ENCODE measurements around the gene CEP164. TPM values are rescaled to one million over a fixed set of nuclear protein-coding genes. Genes with fewer than 3 reads are reported as not detected.

CEP164 gene
- total and polyA plus RNA-seq, 2 of the 4 experiments (the other 2 are of a cell fraction) = 23.3 to 26.9 TPM

- Histone ChIP-seq H2BK20ac (ENCODE audit: low read depth, low read length) (no peak overlapping the region), H4K8ac (ENCODE audit: low read depth in 2 of 2, low read length in 2 of 2) (no peak overlapping the region), H3K4me2 (ENCODE audit: low read depth, low read length) (no peak overlapping the region), H3K9me1 (ENCODE audit: insufficient read depth, low read length) (peaks cover 10% of the 10 kb centered on the region), H3K27ac (ENCODE audit: insufficient read depth, low read length) (no peak overlapping the region), H3K9ac (ENCODE audit: low read depth, low read length) (no peak overlapping the region), H2AK5ac (ENCODE audit: low read depth, low read length) (no peak overlapping the region), H2AK9ac (replicated peaks; ENCODE audit: low read depth, low read length, poor library complexity) (no peak overlapping the region), H3K79me1 (ENCODE audit: low read depth in 1 of 2, low read length in 2 of 2) (peaks cover 28 to 51% of the 10 kb centered on the region in 2 experiments), H3K4ac (ENCODE audit: low read depth, low read length) (no peak overlapping the region), H2BK5ac (ENCODE audit: low read depth, low read length, poor library complexity, severe bottlenecking) (no peak overlapping the region), H2AFZ (replicated peaks; ENCODE audit: low read length, poor library complexity) (no peak overlapping the region), H4K91ac (ENCODE audit: insufficient read depth, low read depth, low read length) (no peak overlapping the region), H3K56ac (ENCODE audit: extremely low read depth, insufficient read depth, low read length) (no peak overlapping the region), H2BK15ac (ENCODE audit: low read depth, low read length) (no peak overlapping the region), H4K5ac (ENCODE audit: low read depth, low read length) (no peak overlapping the region), H3K14ac (replicated peaks; ENCODE audit: low read depth, low read length) (no peak overlapping the region), H3K23ac (ENCODE audit: low read depth, low read length) (no peak overlapping the region), H4K20me1 (ENCODE audit: insufficient read depth, low read length) (no peaks in the 10 kb centered on the region), H3K4me1 (ENCODE audit: control insufficient read depth, insufficient read depth, low read length) (peaks cover 6% of the 10 kb centered on the region), H2BK120ac (ENCODE audit: low read depth, low read length) (no peak overlapping the region), H3K9me3 (ENCODE audit: control insufficient read depth, insufficient read depth, low read length) (no peaks in the 10 kb centered on the region), H3K4me3 (ENCODE audit: insufficient read depth, low read depth, low read length) (no peak overlapping the region), H3K27me3 (ENCODE audit: control insufficient read depth, insufficient read depth, low read length) (no peaks in the 10 kb centered on the region), H3K18ac (ENCODE audit: low read depth, low read length) (no peak overlapping the region), H3K36me3 (ENCODE audit: control insufficient read depth, insufficient read depth, low read length) (peaks cover 7% of the 10 kb centered on the region; the same call in 1 of the 2 replicates)
- POLR2A ChIA-PET (ENCODE audit: unreplicated experiment) = no interaction called here
- no peak for TF ChIP-seq BHLHE40 (IDR thresholded peaks at IDR 0.05; ENCODE audit: low read depth, low read length)
- TF ChIP-seq MAFK (IDR thresholded peaks at IDR 0.05; ENCODE audit: low read depth, low read length) = no peak
- TF ChIP-seq SMC3 (IDR thresholded peaks at IDR 0.05; ENCODE audit: low read depth, low read length) = no peak
- no peak for TF ChIP-seq RAD21 (IDR thresholded peaks at IDR 0.05; ENCODE audit: low read length)
- TF ChIP-seq CHD1 (IDR thresholded peaks at IDR 0.05; ENCODE audit: low read depth, low read length) = no peak
- no peak for TF ChIP-seq POLR2A (IDR thresholded peaks at IDR 0.05; ENCODE audit: low read depth, low read length)
- TF ChIP-seq NFE2L2 (IDR thresholded peaks at IDR 0.05; ENCODE audit: low read depth, low read length) = no peak
- no peak for TF ChIP-seq MAZ (IDR thresholded peaks at IDR 0.05; ENCODE audit: borderline replicate concordance, low read depth, low read length)
- TF ChIP-seq RCOR1 (IDR thresholded peaks at IDR 0.05; ENCODE audit: insufficient replicate concordance, low read length) = no peak
- TF ChIP-seq CEBPB (IDR thresholded peaks at IDR 0.05; ENCODE audit: low read depth, low read length) = no peak
- TF ChIP-seq CTCF (conservative IDR thresholded peaks at IDR 0.05; ENCODE audit: low read depth, low read length) = no peak
- TF ChIP-seq FOS (IDR thresholded peaks at IDR 0.05; ENCODE audit: low read depth, low read length) = no peak
- TF ChIP-seq, protein P1, sequence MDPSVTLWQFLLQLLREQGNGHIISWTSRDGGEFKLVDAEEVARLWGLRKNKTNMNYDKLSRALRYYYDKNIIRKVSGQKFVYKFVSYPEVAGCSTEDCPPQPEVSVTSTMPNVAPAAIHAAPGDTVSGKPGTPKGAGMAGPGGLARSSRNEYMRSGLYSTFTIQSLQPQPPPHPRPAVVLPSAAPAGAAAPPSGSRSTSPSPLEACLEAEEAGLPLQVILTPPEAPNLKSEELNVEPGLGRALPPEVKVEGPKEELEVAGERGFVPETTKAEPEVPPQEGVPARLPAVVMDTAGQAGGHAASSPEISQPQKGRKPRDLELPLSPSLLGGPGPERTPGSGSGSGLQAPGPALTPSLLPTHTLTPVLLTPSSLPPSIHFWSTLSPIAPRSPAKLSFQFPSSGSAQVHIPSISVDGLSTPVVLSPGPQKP (IDR thresholded peaks at IDR 0.05; ENCODE audit: borderline replicate concordance, low read depth, low read length) = no peak
- CTCF ChIA-PET = interaction anchor here (1.0 kb wide), 1 partner anchor 9 kb away, joined by 4 read pairs; no protein-coding TSS in a partner anchor
- ATAC-seq (ENCODE audit: low read depth) = no peak
- dilution Hi-C loops (cut with HindIII; ENCODE audit: low sequenced_read_pairs, unreplicated experiment) = no loop called here
- WGBS, 2 experiments (ENCODE audit: extremely low coverage in 2 of 2, insufficient read length in 1 of 2) = no CpG with 5 or more reads among the region's 2 CpGs
- DNase-seq = no peak
- BruUV-seq (replicated peaks) = no TSS peak
- in situ Hi-C loops (cut with MboI; ENCODE audit: low sequenced_read_pairs) = no loop called here
- intact Hi-C loops (cut with micrococcal nuclease) = no loop called here
Measured at GRCh38 chr11:117332843-117333242, 5.2 kb downstream of the CEP164 start.

Data from IMR-90 (cell line).